GM19452 (cell line): Measurements from ENCODE around the gene B4GALNT2.
"Not testable (repeated sequence)": the region's sequence is repeated elsewhere in the genome, so short reads cannot be mapped to it uniquely, and the experiment has no call there.

ENCODE experiments used
- ATAC-seq: cut with Tn5 transposase; IDR thresholded peaks from one replicate; pipeline ENCODE4 v1.9.1; 2021; ENCODE audit not compliant: unreplicated experiment

The B4GALNT2 gene, protein sequence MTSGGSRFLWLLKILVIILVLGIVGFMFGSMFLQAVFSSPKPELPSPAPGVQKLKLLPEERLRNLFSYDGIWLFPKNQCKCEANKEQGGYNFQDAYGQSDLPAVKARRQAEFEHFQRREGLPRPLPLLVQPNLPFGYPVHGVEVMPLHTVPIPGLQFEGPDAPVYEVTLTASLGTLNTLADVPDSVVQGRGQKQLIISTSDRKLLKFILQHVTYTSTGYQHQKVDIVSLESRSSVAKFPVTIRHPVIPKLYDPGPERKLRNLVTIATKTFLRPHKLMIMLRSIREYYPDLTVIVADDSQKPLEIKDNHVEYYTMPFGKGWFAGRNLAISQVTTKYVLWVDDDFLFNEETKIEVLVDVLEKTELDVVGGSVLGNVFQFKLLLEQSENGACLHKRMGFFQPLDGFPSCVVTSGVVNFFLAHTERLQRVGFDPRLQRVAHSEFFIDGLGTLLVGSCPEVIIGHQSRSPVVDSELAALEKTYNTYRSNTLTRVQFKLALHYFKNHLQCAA

GRCh38 chr17:49132699-49133364 lies at the start of gene B4GALNT2:
Gene B4GALNT2 (plus strand): TSS chr17:49132769. CDS start chr17:49132793, 24 bp downstream.
- no peak for ATAC-seq

- ATAC-seq, result not testable (repeated sequence)
Measured at GRCh38 chr17:49085046-49085445, 47.5 kb upstream of the B4GALNT2 start.

DNA sequence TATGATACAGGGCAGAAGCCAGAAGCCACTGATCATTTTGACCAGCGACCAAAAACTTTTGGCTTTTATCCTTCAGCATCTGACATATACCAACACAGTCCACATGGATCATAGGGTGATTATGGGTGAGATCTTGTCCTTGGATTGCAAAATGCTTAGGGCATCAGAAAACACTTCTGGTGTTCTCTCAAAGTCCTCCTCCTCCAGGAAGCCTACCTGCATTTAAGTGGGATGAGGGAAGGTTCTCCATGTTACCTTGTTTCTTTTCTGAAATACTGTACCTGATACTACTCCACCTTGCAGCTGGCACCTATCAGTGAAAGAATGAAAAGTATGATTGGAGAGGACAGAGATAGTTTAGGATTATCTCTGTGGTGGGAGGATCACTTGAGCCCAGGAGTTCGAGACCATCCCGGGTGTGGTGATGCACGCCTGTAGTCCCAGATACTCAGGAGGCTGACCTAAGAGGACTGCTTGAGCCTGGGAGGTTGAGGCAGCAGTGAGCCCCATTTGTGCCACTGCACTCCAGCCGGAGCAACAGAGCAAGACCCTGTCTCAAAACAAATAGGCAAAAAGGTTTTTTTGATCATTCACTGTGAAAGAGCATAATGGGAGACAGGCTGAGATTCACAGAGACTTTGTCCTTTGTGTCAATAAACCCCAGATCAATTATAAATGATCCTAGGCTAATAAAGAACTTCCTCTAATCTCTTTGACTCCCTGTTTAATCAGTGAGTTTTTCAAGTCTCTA lies 46.8 kb upstream of the B4GALNT2 start:
- no peak for ATAC-seq

DNA sequence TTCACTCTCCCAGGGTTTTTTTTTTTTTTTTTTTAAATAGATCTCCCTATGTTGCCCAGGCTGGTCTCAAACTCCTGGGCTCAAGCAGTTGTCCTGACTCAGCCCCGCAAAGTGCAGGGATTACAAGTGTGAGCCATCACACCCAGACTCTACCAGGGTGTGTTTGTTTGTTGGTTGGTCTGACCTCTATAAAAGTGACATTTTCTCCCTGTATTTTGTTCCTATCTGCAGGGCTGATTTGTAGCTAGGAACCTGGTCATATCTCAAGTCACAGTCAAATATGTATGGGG lies 46.3 kb upstream of the B4GALNT2 start:
- no peak for ATAC-seq

DNA sequence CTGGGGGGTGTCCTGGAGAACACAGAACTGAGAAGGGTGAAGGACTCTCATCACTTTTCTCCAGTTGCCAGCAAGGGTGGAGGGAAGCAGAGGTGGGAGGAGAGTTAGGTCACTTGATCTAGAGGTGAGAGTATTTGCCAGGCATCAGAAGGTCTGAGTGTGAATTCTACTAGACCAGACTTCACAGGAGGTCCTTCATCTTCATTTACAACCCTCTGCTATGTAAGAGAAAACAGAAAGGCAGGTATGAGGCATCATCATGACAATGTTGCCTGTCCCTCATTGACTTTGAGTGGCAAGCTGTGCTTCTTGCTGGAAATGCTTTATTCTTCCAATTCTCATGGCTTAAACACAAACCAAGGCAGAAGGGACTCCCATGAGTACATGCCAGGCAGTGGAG lies 45.9 kb upstream of the B4GALNT2 start:
- no peak for ATAC-seq

DNA sequence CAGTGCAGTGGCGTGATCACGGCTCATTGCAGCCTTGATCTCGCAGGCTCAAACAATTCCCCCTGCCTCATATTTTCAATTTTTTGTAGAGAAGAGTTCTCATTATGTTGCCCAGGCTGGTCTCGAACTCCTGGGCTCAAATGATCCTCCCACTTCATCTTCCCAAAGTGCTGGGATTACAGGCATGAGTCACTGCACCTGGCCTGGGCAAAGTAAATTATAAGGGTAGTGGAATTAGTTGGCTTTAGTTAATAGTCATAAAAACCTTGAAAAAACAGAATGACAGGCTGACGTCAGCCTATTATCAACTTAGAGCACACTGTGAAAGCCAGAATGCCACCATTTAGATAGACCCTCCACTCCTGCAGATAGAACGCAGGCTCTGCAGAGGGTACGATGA lies 43.5 kb upstream of the B4GALNT2 start:
- no peak for ATAC-seq

GRCh38 chr17:49090878-49091594 lies 41.5 kb upstream of the B4GALNT2 start:
- no peak for ATAC-seq

GRCh38 chr17:49093131-49093530 lies 39.4 kb upstream of the B4GALNT2 start:
- no peak for ATAC-seq

DNA sequence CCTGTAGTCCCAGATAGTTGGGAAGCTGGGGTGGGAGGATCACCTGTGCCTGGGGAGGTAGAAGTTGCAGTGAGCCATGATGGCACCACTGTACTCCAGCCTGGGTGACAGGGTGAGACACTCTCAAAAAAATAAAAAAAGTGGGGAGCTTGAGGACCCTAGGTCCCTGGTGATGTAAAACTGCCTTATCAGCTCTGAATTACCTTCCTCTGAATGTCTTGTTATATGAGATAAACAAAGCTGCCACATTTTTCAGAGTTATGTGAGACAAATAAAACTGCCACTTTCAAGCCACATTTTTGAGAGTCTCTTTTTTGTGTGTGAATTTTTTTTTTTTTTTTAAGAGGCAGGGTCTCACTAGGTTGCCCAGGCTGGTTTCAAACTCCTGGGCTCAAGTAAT lies 32.0 kb upstream of the B4GALNT2 start:
- ATAC-seq, result no peak

DNA sequence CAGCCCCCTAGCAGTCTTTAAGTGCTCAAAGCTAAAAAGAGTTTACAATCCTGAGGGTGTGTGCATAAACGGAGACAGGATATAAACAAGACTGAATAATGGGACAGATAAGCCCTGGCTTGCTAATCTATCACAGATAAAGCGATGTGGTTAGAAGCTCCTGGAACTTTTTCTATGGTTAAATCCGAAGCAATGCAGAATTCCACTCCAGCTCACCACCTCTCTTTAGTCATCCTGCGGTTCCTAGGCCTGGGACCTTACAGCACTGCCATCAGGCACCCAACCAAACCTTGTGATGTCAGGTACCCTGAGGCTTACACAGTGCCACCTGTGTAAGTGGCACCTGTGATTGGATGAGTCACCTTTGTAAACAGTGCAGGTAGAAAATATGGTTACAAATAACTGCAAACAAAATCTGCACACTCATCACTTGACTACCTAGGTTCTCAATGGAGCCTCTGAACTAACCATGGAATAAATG lies 31.5 kb upstream of the B4GALNT2 start:
- no peak for ATAC-seq

DNA sequence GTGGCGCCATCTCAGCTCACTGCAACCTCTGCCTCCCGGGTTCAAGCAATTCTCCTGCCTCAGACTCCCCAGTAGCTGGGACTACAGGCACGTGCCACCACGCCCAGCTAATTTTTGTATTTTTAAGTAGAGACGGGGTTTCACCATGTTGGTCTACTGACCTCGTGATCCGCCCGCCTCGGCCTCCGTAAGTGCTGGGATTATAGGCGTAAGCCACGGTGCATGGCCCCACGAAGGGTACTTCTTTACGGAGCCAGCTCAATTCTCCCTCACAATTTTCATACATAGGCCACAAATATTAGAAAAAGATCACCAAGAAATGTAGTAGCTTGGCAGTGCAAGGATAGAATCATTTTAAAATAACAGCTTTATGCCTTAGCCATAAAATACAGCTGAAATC lies 29.2 kb upstream of the B4GALNT2 start:
- not testable (repeated sequence) for ATAC-seq

- no peak for ATAC-seq
Measured at GRCh38 chr17:49104511-49105074, 28.0 kb upstream of the B4GALNT2 start.

DNA sequence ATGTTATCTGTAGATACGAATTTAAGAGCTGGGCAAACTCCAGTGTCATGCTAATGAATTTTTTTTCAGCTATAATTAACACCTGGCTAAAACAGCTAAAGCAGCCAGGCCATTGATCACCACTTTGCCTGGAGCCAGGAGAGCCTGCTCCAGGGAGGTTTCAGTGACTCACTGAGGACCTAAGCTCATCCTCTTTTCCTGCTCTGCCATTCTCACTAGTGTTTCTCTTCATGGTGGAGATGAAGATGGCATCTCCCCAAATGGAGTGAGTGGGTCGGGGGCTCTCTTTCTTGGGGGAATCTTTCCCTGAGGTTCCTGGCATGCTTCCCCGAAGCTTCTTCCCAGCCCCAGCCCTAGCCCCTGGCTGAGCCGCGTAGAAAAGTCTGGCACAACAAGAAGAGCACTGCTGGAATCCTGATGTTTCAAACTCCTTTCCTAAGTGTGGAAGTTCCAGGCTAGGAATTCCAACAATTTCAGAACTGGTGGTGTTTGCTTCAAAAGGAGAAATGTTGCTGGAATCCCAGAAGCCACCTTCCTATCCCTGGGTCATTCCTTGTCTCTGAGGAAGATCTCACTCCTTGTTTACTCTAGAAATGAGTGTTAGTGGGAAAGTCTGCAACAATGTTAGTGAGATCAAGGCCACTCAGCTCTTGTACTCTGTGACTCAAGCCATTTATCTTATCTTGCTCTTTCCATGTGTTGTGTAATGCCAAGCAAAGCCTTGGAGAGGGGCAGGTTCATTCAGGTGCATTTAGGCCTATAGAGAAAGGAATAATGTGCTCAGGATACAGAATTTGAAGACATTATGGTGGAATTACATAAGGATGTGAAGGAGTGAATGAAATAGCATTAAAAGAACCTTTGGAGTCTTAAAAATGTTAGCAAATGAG lies 26.0 kb upstream of the B4GALNT2 start:
- ATAC-seq, result no peak

GRCh38 chr17:49107211-49107557 lies 25.4 kb upstream of the B4GALNT2 start:
- ATAC-seq, result no peak

DNA sequence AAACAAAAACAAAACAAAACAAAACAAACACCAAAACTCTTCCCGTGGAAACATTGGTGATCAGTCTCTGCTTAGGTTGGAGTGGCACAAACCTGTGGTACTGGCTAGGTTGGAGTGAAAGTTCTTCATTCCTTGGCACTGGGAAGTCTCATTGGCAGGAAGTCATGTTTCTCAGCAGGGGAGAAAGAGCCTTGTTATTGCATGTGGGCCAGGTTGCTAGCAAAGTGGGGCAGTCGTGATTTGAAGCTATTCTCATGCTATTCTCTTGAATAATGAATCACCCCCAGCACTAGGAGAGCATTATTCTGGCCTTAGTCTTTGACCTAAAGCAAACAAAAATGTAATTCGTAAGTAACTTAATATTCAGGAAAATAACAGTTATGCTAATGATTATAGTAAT lies 24.3 kb upstream of the B4GALNT2 start:
- no peak for ATAC-seq

GRCh38 chr17:49110509-49110908 lies 22.1 kb upstream of the B4GALNT2 start:
- ATAC-seq, result no peak

DNA sequence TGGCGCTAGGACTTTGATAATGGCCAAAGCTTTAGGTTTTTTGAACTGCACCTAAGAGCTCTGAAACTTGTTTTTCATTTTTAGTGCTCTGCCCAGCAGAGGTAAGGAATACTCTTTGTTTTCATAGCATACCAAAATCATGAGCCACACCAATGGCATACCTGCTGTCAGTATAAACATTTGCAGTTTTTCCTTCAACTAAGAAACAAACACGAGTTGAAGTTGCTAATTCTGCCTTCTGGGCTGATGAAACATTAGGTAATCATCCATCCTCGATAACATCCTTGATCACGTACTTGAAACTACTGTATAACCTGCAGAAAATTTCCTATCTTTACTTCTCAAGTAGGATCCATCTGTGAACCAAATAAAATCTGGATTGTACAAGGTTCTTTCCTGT lies 20.6 kb upstream of the B4GALNT2 start:
- ATAC-seq, result no peak

DNA sequence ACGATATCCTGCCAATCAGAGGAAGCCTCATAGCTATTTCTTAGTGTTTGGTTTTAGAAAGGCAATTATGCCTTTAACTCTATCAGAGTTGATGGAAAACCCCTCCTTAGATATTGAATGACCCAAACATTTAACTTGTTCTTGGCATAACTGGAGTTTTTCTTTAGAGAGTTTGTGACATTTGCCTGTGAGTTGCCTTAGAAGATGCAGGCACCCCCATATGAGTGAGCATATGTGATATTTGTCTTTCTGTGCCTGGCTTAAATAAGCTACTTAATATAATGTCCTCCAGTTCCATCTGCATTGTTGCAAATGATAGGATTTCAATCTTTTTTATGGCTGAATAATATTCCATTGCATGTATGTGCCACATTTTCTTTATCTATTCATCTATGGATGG lies 19.6 kb upstream of the B4GALNT2 start:
- no peak for ATAC-seq

- ATAC-seq, result no peak
Measured at GRCh38 chr17:49114703-49115102, 17.9 kb upstream of the B4GALNT2 start.
